Measurements from ENCODE around the gene TSHZ1. TPM values are rescaled to one million over a fixed set of nuclear protein-coding genes. Genes with fewer than 3 reads are reported as not detected.

Gene TSHZ1
- total RNA-seq, 1 donor from 2014 or later: 16.3 TPM

DNA sequence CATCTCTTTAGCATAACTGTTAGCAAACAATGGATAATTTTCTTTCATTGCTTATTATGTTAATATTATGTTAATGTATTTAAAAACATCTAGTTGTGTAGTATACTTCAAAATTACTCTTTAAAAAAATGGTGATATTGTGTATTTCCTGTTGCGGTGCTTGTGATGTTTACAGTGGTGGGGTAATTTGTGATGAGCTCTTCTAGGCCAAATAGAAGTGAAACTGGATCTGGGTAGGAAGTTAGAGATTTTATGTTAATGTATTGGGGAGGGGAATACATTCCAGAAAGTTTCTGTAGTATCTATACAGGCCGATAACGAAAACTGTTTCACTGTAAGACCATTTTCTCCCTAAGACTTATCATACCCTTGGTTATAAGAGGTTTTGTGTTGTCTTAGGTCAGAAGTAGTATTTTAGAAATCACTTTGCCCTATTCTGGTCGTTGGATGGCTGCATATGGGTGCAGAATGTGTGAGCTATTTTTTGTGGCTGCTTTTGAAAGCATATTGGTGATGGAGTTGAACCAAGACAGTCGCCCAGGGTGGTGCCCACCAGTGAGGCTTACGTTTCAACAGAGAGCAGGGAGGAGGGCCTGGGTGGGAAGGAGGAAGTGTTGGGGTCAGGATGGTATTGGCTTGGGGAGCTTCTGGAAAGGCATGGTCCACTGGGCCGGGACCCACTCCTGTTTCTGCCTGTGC, 5.8 kb downstream of the TSHZ1 start:
- Mint-ChIP-seq H3K27ac (ENCODE audit: unreplicated experiment) (no peak overlapping the region), H3K9me3 (ENCODE audit: unreplicated experiment) (no peaks in the 10 kb centered on the region), H3K4me1 (ENCODE audit: unreplicated experiment) (peaks cover 15% of the 10 kb centered on the region), H3K4me3 (ENCODE audit: unreplicated experiment) (no peak overlapping the region), H3K27me3 (ENCODE audit: unreplicated experiment) (peaks cover 7% of the 10 kb centered on the region), H3K36me3 (ENCODE audit: low read depth, unreplicated experiment) (peaks cover 4% of the 10 kb centered on the region)
- no peak for DNase-seq (ENCODE audit: low spot score)
- TF ChIP-seq, protein P1, sequence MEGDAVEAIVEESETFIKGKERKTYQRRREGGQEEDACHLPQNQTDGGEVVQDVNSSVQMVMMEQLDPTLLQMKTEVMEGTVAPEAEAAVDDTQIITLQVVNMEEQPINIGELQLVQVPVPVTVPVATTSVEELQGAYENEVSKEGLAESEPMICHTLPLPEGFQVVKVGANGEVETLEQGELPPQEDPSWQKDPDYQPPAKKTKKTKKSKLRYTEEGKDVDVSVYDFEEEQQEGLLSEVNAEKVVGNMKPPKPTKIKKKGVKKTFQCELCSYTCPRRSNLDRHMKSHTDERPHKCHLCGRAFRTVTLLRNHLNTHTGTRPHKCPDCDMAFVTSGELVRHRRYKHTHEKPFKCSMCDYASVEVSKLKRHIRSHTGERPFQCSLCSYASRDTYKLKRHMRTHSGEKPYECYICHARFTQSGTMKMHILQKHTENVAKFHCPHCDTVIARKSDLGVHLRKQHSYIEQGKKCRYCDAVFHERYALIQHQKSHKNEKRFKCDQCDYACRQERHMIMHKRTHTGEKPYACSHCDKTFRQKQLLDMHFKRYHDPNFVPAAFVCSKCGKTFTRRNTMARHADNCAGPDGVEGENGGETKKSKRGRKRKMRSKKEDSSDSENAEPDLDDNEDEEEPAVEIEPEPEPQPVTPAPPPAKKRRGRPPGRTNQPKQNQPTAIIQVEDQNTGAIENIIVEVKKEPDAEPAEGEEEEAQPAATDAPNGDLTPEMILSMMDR (IDR thresholded peaks at IDR 0.05; ENCODE audit: unreplicated experiment): no peak

DNA sequence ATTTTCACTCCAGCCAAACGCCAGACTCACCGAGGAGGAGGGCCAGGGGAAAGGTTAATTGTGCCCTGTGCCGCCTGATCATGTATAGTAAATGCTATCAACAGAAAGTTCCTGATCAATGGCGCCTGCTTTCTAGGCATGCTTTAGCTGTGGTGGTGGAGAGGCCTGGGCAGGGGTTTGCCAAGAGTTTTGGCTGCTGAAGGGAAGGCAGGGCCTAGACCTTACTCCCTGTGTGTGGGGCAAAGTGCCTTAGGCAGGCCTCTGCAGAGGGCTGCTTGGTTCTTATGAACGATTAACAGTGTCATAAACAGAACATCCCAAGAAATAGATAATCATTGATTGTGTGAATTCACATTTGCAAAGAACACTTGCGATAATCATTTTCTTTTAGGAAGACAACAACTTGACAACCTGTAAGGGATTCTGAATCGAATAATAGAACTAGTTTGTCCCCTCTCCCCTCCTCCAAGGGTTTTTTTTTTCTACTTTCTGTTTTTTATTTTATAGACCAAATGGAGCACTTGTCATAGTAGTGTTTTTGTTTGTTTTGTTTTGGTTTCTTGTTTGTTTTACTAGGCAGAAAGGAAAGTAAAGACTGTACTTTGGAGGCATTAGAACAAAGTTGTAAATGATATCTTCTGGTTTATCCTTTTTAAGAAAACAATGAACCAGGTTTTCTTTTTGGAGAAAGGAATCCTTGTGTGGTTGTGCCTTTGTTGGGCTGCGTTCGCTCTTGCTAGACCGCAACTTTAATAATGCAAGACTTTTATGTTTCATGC, 6.5 kb downstream of the TSHZ1 start:
- H3K4me3 Mint-ChIP-seq (ENCODE audit: unreplicated experiment): no peak overlapping the region
- H3K27ac Mint-ChIP-seq (ENCODE audit: unreplicated experiment): no peak overlapping the region
- peaks cover 4% of the 10 kb centered on the region for H3K36me3 Mint-ChIP-seq (ENCODE audit: low read depth, unreplicated experiment)
- TF ChIP-seq, protein P1 (IDR thresholded peaks at IDR 0.05; ENCODE audit: unreplicated experiment): no peak
- DNase-seq (ENCODE audit: low spot score): no peak
- peaks cover 7% of the 10 kb centered on the region for H3K27me3 Mint-ChIP-seq (ENCODE audit: unreplicated experiment)
- H3K4me1 Mint-ChIP-seq (ENCODE audit: unreplicated experiment): peaks cover 15% of the 10 kb centered on the region
- H3K9me3 Mint-ChIP-seq (ENCODE audit: unreplicated experiment): no peaks in the 10 kb centered on the region

DNA sequence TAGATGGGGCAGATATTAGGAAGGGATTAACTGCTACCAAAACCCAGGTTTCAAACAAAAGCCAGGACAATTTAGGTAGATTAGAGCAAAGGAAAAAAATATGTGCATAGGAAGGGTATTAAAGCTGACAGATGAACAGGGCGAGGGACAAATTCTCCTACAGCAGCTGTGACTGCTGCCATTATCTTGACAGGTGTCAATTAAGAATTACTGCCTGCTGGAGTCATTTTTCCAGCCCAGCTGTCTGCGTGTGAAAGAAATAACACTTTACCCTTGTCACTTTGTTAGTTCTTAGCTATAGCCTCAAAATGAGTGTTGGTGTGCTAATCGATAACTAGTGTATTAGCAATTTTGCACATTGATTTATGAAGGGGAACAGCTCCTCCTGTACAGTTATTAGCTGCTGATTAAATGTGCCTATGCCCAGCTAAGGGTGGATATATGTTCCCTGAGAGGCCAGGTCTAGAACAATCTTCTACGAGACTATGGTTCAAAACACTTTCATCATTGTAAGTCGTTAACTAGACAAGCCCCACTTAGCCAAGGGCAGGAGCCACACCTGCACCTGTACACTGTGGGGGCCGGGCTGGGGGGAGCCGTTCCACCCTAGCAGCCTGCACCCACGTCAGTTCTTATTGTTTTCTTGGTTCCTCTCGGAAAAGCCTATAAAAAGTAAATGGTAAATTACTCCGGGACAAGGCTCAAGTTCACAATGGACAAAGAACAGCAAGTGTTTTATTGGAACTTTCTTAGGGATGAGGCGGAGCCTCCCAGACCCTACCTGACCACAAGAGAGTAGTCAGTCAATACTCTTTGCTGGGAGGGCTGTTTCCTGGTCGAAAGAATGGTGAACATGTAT, 7.7 kb downstream of the TSHZ1 start:
- Mint-ChIP-seq H3K4me1 (ENCODE audit: unreplicated experiment) (peaks cover 7% of the 10 kb centered on the region), H3K36me3 (ENCODE audit: low read depth, unreplicated experiment) (no peaks in the 10 kb centered on the region), H3K9me3 (ENCODE audit: unreplicated experiment) (no peaks in the 10 kb centered on the region), H3K27me3 (ENCODE audit: unreplicated experiment) (peaks cover 2% of the 10 kb centered on the region), H3K27ac (ENCODE audit: unreplicated experiment) (no peak overlapping the region), H3K4me3 (ENCODE audit: unreplicated experiment) (no peak overlapping the region)
- TF ChIP-seq, protein P1 (IDR thresholded peaks at IDR 0.05; ENCODE audit: unreplicated experiment): no peak
- DNase-seq (ENCODE audit: low spot score): no peak

DNA sequence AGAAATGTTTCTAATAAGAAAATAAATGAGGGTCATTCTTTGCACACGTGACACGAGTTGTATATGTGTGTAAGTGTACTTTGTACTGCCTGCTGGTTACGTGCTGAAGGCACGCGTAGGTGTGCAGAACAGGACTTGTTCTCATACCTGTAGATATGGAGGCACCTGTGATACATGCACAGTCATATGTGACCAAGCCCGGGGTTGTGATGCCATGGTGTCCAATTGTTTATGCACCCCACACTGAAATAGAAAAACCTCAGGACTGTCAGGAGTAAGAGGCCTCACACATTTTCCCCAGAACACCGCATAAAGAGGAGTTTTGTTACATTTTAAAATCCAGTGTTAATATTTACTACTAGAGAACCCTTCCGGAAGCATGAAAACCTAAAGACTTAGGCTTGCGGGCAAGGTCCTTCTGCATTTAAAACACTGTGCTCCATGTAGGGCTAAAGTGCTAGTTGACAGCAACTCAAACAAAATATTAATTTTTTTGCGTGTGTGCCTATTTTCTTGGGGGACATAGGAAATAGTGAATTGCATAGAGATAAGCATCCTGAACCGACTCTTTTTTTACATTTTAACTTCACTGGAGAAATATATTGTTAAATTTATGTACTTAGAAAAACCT, 9.3 kb downstream of the TSHZ1 start:
- Mint-ChIP-seq H3K36me3 (ENCODE audit: low read depth, unreplicated experiment) (no peaks in the 10 kb centered on the region), H3K4me1 (ENCODE audit: unreplicated experiment) (peaks cover 7% of the 10 kb centered on the region), H3K4me3 (ENCODE audit: unreplicated experiment) (no peak overlapping the region), H3K27me3 (ENCODE audit: unreplicated experiment) (peaks cover 2% of the 10 kb centered on the region), H3K27ac (ENCODE audit: unreplicated experiment) (no peak overlapping the region), H3K9me3 (ENCODE audit: unreplicated experiment) (no peaks in the 10 kb centered on the region)
- TF ChIP-seq, protein P1 (IDR thresholded peaks at IDR 0.05; ENCODE audit: unreplicated experiment): no peak
- DNase-seq (ENCODE audit: low spot score): no peak
